ENCODE results near the gene RPL39L.
A peak's percentile ranks its signal among the peaks of the same experiment; 100 is the strongest.

RPL39L gene

GRCh38 chr3:187110156-187110555 lies 29.1 kb downstream of the RPL39L start:
- no peak overlapping the region for H3K4me3 ChIP-seq (ENCODE audit: control insufficient read depth, low read depth, low read length)
- no peak for TF ChIP-seq CTCF (conservative IDR thresholded peaks at IDR 0.05; ENCODE audit: control insufficient read depth, insufficient read depth, low read depth, low read length)
- no peak for DNase-seq (ENCODE audit: low read depth)

GRCh38 chr3:187107989-187108388 lies 31.3 kb downstream of the RPL39L start:
- TF ChIP-seq CTCF (conservative IDR thresholded peaks at IDR 0.05; ENCODE audit: control insufficient read depth, insufficient read depth, low read depth, low read length), result no peak
- no peak overlapping the region for H3K4me3 ChIP-seq (ENCODE audit: control insufficient read depth, low read depth, low read length)
- DNase-seq (ENCODE audit: low read depth), result no peak

- H3K4me3 ChIP-seq (ENCODE audit: control insufficient read depth, low read depth, low read length), result no peak overlapping the region
- DNase-seq (ENCODE audit: low read depth), result no peak
- TF ChIP-seq CTCF (conservative IDR thresholded peaks at IDR 0.05; ENCODE audit: control insufficient read depth, insufficient read depth, low read depth, low read length), result no peak
Observed at GRCh38 chr3:187105700-187106099, 33.6 kb downstream of the RPL39L start.

- no peak for TF ChIP-seq CTCF (conservative IDR thresholded peaks at IDR 0.05; ENCODE audit: control insufficient read depth, insufficient read depth, low read depth, low read length)
- no peak overlapping the region for H3K4me3 ChIP-seq (ENCODE audit: control insufficient read depth, low read depth, low read length)
- peak; percentile 73 for DNase-seq (ENCODE audit: low read depth)
Observed at GRCh38 chr3:187104933-187105332, 34.4 kb downstream of the RPL39L start.

- DNase-seq (ENCODE audit: low read depth), result peak; percentile 31
- H3K4me3 ChIP-seq (ENCODE audit: control insufficient read depth, low read depth, low read length), result no peak overlapping the region
- TF ChIP-seq CTCF (conservative IDR thresholded peaks at IDR 0.05; ENCODE audit: control insufficient read depth, insufficient read depth, low read depth, low read length), result no peak
Observed at GRCh38 chr3:187104342-187104741, 35.0 kb downstream of the RPL39L start.

- DNase-seq (ENCODE audit: low read depth), result no peak
- no peak for TF ChIP-seq CTCF (conservative IDR thresholded peaks at IDR 0.05; ENCODE audit: control insufficient read depth, insufficient read depth, low read depth, low read length)
- H3K4me3 ChIP-seq (ENCODE audit: control insufficient read depth, low read depth, low read length), result no peak overlapping the region
Observed at GRCh38 chr3:187103251-187103650, 36.0 kb downstream of the RPL39L start.

- TF ChIP-seq CTCF (conservative IDR thresholded peaks at IDR 0.05; ENCODE audit: control insufficient read depth, insufficient read depth, low read depth, low read length), result no peak
- H3K4me3 ChIP-seq (ENCODE audit: control insufficient read depth, low read depth, low read length), result peak overlapping the region; percentile 33
- no peak for DNase-seq (ENCODE audit: low read depth)
Observed at GRCh38 chr3:187102073-187102634, 37.1 kb downstream of the RPL39L start.

Data from fibroblast of mammary gland (primary cell).